ENCODE results near the gene PRH1.

The PRH1 gene

DNA sequence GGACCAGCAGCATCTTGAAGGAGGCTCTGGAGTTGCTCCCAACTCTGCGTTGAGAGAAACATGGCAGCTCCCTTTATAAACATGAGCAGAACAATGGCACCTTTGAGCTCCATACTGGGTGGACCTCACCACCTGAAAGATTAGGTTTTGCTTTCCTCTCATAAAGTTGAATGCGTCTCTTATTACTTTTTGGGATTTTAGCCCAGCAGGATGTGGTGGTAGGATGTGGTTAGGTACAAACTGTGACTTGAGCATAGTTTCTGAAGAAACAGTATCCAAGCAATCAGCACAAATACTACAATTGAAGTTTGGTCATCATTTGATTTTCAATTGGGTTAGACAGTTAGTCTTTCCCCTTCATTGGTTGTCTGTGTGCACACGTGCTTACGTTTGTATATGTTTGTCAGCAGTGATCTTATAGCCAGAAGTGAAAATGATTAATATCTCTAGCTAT lies 34.6 kb downstream of the PRH1 start, which contains the start of gene PRR4:
TSS of gene PRR4 (minus strand) at position 51 of the 454 bp plus-strand sequence. CDS start at position 13, 38 bp downstream.
- Histone ChIP-seq H3K4me2 (ENCODE audit: low read length) (no peak within 1 kb of the TSS), H3K4me1 (ENCODE audit: low read length) (no peaks in the 10 kb centered on the region), H3K36me3 (replicated peaks; ENCODE audit: low read depth, low read length) (no peaks in the 10 kb centered on the region), H3K4me3 (ENCODE audit: low read length) (no peak within 1 kb of the TSS), H3K79me2 (ENCODE audit: low read length) (no peaks in the 10 kb centered on the region), H3K27me3 (ENCODE audit: low read depth, low read length) (no peaks in the 10 kb centered on the region), H3K27ac (ENCODE audit: low read length) (no peak within 1 kb of the TSS), H3K9me3 (ENCODE audit: insufficient read depth, low read length) (no peaks in the 10 kb centered on the region), H4K20me1 (ENCODE audit: insufficient read depth, low read length) (no peaks in the 10 kb centered on the region), H2AFZ (ENCODE audit: low read depth, low read length) (no peak within 1 kb of the TSS), H3K9ac (ENCODE audit: low read length) (no peak within 1 kb of the TSS)
- TF ChIP-seq, protein P1, sequence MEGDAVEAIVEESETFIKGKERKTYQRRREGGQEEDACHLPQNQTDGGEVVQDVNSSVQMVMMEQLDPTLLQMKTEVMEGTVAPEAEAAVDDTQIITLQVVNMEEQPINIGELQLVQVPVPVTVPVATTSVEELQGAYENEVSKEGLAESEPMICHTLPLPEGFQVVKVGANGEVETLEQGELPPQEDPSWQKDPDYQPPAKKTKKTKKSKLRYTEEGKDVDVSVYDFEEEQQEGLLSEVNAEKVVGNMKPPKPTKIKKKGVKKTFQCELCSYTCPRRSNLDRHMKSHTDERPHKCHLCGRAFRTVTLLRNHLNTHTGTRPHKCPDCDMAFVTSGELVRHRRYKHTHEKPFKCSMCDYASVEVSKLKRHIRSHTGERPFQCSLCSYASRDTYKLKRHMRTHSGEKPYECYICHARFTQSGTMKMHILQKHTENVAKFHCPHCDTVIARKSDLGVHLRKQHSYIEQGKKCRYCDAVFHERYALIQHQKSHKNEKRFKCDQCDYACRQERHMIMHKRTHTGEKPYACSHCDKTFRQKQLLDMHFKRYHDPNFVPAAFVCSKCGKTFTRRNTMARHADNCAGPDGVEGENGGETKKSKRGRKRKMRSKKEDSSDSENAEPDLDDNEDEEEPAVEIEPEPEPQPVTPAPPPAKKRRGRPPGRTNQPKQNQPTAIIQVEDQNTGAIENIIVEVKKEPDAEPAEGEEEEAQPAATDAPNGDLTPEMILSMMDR (IDR thresholded peaks at IDR 0.05; ENCODE audit: low read depth, low read length), result no peak
- TF ChIP-seq EZH2phosphoT487 (IDR thresholded peaks at IDR 0.05; ENCODE audit: low read depth), result no peak

DNA sequence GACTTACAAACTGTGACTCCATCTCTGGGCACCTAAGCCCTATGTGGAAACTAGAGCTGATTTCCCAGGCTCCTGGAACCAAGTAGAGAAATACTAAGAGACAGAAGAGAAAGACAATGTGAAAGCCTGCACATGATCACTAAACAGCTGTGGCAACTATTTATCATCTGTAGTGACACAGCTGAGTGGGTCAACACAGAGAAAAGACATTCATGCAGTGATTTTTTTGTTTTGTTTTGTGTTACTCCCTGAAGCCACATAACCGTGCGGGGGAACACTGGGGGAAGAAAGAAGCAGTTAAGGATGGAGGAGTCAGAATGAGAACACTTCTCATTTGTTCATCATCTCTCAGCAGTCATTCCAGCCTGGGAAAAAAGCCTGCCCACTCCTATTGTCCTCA lies 36.3 kb downstream of the PRH1 start:
- H3K27ac ChIP-seq (ENCODE audit: low read length), result no peak overlapping the region
- H3K4me2 ChIP-seq (ENCODE audit: low read length), result no peak overlapping the region
- H3K27me3 ChIP-seq (ENCODE audit: low read depth, low read length), result no peaks in the 10 kb centered on the region
- no peak overlapping the region for H3K4me3 ChIP-seq (ENCODE audit: low read length)
- H2AFZ ChIP-seq (ENCODE audit: low read depth, low read length), result no peak overlapping the region
- no peaks in the 10 kb centered on the region for H3K9me3 ChIP-seq (ENCODE audit: insufficient read depth, low read length)
- no peaks in the 10 kb centered on the region for H3K79me2 ChIP-seq (ENCODE audit: low read length)
- TF ChIP-seq, protein P1 (IDR thresholded peaks at IDR 0.05; ENCODE audit: low read depth, low read length), result no peak
- no peak for TF ChIP-seq EZH2phosphoT487 (IDR thresholded peaks at IDR 0.05; ENCODE audit: low read depth)
- H3K9ac ChIP-seq (ENCODE audit: low read length), result no peak overlapping the region
- no peaks in the 10 kb centered on the region for H3K4me1 ChIP-seq (ENCODE audit: low read length)
- no peaks in the 10 kb centered on the region for H3K36me3 ChIP-seq (replicated peaks; ENCODE audit: low read depth, low read length)
- H4K20me1 ChIP-seq (ENCODE audit: insufficient read depth, low read length), result no peaks in the 10 kb centered on the region

DNA sequence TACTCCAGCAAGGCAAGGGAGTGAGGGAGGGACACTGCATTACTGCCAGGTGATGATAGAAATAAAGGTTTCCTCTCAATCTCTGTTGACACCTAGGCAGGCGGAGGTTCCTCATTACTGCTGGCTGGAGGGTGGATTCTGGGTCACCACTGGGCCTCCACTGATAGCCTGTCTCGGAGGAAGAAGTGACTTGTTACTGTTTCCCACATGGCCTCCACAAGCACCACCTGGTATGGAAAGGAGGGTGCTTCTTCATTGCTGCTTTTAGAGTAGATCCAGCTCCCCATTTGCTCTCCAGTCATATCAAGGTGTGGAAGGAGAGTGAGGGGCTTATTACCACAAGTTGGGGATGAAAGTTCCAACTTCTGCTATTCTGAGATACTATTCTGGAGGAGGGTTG lies 41.2 kb downstream of the PRH1 start:
- H2AFZ ChIP-seq (ENCODE audit: low read depth, low read length), result no peak overlapping the region
- TF ChIP-seq EZH2phosphoT487 (IDR thresholded peaks at IDR 0.05; ENCODE audit: low read depth), result no peak
- TF ChIP-seq, protein P1 (IDR thresholded peaks at IDR 0.05; ENCODE audit: low read depth, low read length), result no peak
- H3K36me3 ChIP-seq (replicated peaks; ENCODE audit: low read depth, low read length), result no peaks in the 10 kb centered on the region
- no peaks in the 10 kb centered on the region for H3K4me1 ChIP-seq (ENCODE audit: low read length)
- H4K20me1 ChIP-seq (ENCODE audit: insufficient read depth, low read length), result no peaks in the 10 kb centered on the region
- H3K27me3 ChIP-seq (ENCODE audit: low read depth, low read length), result no peaks in the 10 kb centered on the region
- H3K27ac ChIP-seq (ENCODE audit: low read length), result no peak overlapping the region
- no peak overlapping the region for H3K4me3 ChIP-seq (ENCODE audit: low read length)
- no peaks in the 10 kb centered on the region for H3K9me3 ChIP-seq (ENCODE audit: insufficient read depth, low read length)
- H3K79me2 ChIP-seq (ENCODE audit: low read length), result no peaks in the 10 kb centered on the region
- no peak overlapping the region for H3K4me2 ChIP-seq (ENCODE audit: low read length)
- H3K9ac ChIP-seq (ENCODE audit: low read length), result no peak overlapping the region

DNA sequence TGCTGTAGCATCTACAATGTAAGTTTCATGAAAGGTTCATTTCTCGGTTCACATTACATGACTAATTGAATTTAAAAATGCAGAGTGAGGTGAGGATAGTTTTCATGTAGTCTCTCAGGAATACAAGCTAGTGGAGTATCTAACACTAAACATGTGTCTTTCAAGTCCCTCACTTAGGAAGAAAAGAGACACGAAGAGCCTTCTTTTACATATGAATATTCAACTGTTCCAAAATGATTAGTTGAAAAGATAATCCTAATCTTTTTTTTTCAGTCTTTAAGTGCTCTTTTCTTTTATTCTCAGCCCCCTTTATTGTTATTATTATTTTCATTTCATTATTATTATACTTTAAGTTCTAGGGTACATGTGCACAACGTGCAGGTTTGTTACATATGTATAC lies 45.6 kb downstream of the PRH1 start:
- Histone ChIP-seq H3K9me3 (ENCODE audit: insufficient read depth, low read length) (no peaks in the 10 kb centered on the region), H3K36me3 (replicated peaks; ENCODE audit: low read depth, low read length) (no peaks in the 10 kb centered on the region), H3K27me3 (ENCODE audit: low read depth, low read length) (no peaks in the 10 kb centered on the region), H3K9ac (ENCODE audit: low read length) (no peak overlapping the region), H2AFZ (ENCODE audit: low read depth, low read length) (no peak overlapping the region), H4K20me1 (ENCODE audit: insufficient read depth, low read length) (no peaks in the 10 kb centered on the region), H3K4me1 (ENCODE audit: low read length) (no peaks in the 10 kb centered on the region), H3K4me2 (ENCODE audit: low read length) (no peak overlapping the region), H3K27ac (ENCODE audit: low read length) (no peak overlapping the region), H3K79me2 (ENCODE audit: low read length) (no peaks in the 10 kb centered on the region), H3K4me3 (ENCODE audit: low read length) (no peak overlapping the region)
- TF ChIP-seq, protein P1 (IDR thresholded peaks at IDR 0.05; ENCODE audit: low read depth, low read length), result no peak
- no peak for TF ChIP-seq EZH2phosphoT487 (IDR thresholded peaks at IDR 0.05; ENCODE audit: low read depth)

Measured in OCI-LY3 (cell line).